Peyer's patch (tissue), 4 donors: ENCODE results near the gene MAGI3.

Experiments
- POLR2A ChIP-seq, 2 donors: fragments of 450-650 bp; IDR thresholded peaks; one replicate each; pipeline ENCODE4 v1.5.1; 2017; ENCODE audit warnings: antibody characterized with exemption in 2 of 2, mild to moderate bottlenecking in 2 of 2, moderate library complexity in 2 of 2
- TF ChIP-seq, protein P1 (sequence below), 6 experiments: fragments of 450-650 bp in 4 of 6; fragments of 200-600 bp in 2 of 6; sonication (generic) in 1 of 6; IDR thresholded peaks; one replicate each; pipeline ENCODE4 v1.5.1; 2017 to 2019; ENCODE audit warnings: antibody characterized with exemption in 6 of 6, mild to moderate bottlenecking in 3 of 6, moderate library complexity in 1 of 6

- TF ChIP-seq, protein P1, sequence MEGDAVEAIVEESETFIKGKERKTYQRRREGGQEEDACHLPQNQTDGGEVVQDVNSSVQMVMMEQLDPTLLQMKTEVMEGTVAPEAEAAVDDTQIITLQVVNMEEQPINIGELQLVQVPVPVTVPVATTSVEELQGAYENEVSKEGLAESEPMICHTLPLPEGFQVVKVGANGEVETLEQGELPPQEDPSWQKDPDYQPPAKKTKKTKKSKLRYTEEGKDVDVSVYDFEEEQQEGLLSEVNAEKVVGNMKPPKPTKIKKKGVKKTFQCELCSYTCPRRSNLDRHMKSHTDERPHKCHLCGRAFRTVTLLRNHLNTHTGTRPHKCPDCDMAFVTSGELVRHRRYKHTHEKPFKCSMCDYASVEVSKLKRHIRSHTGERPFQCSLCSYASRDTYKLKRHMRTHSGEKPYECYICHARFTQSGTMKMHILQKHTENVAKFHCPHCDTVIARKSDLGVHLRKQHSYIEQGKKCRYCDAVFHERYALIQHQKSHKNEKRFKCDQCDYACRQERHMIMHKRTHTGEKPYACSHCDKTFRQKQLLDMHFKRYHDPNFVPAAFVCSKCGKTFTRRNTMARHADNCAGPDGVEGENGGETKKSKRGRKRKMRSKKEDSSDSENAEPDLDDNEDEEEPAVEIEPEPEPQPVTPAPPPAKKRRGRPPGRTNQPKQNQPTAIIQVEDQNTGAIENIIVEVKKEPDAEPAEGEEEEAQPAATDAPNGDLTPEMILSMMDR (IDR thresholded peaks at IDR 0.05): no peak
- TF ChIP-seq POLR2A (IDR thresholded peaks at IDR 0.05): no peak
Measured at GRCh38 chr1:113401728-113402127, 11.4 kb downstream of the MAGI3 start.
